GM12874 (cell line): ENCODE measurements around the gene CSGALNACT2.

Experiments used
- TF ChIP-seq, protein P1 (sequence below): IDR thresholded peaks from 2 replicates; pipeline ENCODE4 v1.5.1; 2011; ENCODE audit warnings: low read depth, mild to moderate bottlenecking, control low read depth, low read length, moderate library complexity; ENCODE audit not compliant: insufficient read depth

The CSGALNACT2 gene

DNA sequence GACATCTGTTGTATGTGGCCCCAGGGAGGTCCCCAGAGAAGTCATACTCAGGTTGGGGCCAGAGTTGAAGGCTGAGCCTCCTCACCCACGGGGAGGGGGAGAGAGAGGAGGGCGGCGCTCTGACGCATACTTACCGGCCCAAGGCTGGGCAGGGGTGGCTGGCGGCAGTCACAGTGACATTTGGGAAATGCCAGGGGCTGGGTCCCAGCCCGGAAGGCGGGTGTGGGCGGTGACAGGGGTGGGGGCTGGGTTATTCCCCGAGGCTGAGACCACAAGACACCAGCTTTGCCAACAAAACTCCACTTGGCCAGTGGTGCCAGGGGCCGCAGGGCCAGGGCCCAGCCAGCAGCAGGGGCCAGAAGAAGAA, 87.5 kb downstream of the CSGALNACT2 start:
- TF ChIP-seq, protein P1, sequence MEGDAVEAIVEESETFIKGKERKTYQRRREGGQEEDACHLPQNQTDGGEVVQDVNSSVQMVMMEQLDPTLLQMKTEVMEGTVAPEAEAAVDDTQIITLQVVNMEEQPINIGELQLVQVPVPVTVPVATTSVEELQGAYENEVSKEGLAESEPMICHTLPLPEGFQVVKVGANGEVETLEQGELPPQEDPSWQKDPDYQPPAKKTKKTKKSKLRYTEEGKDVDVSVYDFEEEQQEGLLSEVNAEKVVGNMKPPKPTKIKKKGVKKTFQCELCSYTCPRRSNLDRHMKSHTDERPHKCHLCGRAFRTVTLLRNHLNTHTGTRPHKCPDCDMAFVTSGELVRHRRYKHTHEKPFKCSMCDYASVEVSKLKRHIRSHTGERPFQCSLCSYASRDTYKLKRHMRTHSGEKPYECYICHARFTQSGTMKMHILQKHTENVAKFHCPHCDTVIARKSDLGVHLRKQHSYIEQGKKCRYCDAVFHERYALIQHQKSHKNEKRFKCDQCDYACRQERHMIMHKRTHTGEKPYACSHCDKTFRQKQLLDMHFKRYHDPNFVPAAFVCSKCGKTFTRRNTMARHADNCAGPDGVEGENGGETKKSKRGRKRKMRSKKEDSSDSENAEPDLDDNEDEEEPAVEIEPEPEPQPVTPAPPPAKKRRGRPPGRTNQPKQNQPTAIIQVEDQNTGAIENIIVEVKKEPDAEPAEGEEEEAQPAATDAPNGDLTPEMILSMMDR: no peak

DNA sequence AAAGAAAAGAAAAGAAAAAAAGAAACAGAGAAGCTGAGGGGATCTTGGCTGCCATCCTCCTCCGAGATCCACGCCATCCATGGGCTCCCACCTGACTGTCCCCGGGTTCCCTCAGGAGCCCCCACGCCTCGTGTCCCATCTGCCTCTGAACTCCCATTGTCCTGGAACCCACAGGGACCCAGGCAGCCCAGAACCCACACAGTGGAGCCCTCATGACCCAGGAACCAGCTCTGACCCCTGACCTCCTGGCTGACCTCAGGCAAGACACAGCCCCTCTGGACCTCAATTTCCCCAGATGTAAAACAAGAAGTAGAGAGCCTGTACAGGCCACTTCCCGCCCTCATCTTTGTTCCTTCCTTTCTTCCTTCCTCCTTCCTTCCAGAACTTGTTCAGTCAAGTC, 88.2 kb downstream of the CSGALNACT2 start:
- TF ChIP-seq, protein P1: no peak

DNA sequence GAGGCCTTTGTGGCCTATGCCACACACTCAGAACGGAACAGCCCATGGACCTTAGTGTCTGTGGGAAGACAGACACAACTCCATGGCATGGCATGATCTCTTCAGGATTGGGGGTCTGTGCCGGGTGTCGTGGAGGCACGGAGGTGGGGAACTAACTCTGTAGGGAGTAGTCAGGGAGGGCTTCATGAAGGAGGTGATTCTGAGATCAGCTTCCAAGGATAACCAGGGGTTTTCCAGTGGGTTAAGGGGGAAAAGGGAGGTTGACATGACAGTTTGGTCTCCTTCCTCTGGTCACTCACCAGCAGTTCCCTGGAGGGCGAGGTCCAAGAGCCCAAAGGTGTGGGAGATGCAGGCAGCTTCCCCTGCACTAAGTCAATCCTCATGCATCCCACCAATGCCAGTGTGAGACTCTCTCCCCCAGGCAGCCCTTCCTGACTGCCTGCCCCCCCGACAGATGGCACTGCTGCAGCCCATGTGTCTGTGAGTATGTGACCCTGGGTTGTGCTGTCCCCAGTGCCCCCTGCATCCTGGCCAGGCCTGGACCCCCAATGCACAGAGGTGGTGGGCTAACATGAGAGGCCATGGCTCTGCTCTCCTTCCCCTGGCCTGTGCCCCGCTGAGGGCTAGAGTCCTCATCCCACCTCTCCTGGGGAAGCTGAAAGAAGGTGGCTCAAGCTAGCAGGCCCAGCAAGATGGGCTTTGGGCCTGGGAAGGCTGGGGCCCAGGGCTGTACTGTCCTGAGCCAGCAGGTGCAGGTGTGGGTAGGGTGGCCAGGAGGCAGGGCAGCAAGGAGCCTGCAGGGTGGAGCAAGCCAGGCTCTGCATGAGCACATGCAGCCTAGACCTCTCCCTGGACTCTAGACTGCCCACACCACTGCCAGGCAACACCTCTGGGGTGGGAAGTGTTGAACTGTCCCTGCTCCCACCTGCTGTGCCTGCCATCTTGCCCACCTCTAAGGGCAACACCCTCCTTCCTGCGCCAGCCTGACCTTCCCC, 88.9 kb downstream of the CSGALNACT2 start:
- TF ChIP-seq, protein P1: no peak

DNA sequence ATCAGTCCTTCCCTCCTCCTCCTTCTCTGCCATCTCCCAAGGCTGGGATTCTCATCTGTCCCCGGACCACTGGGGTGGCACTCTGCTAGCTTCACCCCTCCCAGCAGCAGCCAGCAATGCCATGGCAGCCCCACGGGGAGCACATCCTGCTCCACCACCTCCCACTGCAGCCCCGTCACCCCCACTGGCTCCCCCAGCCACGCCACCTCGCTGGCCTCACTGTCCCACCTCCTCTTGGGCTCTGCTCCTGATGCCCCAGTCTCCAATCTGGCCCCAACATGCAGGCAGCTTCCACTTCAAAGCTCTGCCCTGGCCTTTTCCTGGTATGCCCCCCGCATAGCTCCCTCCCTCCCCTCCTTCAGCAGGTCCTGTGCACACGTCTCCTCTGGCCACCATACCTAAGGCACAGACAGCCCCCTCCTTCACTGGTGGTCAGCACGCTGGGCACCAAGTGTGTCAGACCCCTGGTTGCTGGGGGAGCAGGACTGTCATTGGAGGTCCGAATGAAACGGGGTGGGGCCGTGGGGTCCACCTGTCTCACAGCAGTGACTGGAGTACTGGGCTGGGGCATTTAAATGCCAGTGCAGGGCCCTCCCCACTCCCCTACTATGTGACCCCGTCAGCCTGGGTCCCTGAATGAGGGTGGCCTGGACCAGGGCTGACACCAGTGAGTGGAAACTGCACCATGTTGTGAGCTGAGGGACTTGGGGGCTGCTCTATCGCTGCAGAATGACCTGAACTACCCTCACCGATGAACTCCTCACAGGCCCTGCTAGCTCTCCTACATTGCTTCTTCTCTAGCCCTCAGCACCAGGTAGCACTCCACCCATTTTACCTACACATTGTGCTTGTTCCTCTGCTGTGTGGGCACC, 89.9 kb downstream of the CSGALNACT2 start:
- TF ChIP-seq, protein P1: no peak

DNA sequence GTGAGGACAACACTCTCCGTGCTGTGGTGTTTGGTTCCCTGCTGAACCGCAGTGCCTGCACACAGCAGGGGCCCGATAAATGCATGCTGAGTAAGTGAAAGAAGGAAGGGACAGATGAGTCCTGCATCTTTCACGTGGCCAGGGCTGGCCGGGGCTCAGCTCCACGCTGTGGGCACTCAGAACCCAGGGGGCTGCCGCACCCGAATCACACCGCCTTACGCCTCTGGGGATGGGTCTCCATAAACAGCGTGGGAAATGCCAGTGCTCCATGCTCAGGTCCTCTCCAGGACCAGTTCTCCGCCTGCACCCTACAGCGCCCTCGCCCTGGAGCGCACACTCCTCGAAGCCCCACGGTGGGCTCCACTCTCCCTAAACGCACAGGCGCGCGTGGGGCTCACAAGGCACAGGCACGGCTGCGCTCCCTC, 90.5 kb downstream of the CSGALNACT2 start:
- TF ChIP-seq, protein P1: no peak

DNA sequence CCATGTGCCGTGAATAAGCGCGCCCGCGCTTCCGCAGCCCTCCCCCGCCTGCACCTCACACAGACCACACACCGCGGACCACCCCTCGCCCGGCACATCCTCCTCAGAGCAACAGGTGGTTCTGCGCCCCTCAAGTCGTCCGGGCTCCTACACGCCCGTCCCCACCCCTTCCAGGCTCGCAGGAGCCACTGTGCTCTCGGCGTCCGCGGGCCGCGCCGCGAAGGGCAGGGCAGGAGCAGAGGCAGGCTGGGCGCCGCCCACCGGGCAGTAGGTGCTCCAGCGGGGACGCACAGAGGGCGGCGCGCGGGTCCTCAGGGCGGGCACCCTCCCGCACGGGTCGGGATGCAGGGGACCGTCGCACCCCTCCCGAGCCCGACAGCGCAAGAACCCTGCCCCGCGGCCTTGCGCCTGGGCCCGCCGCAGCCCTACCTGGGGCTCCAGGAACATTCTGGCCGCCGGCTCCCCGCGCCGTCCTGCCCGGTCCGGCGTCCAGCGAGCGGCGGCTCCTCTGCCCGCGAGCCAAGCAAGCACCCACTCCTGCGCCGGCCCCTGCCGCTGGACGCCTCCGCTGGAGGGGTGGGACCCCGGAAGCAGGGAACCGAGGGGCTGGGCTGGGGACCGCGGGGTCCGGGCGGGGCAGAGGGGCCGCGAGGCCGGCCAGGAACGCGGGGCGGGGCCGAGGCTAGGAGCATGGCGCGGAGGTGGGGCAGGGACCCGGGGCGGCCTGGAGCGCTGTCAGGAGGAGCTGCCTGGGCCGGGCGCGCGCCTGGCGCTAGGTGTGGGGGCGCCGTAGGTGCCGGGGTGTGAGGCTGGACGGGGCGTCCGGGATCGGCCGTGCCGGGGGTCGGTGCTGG, 91.2 kb downstream of the CSGALNACT2 start:
- TF ChIP-seq, protein P1: no peak
